Naive thymus-derived CD8-positive, alpha-beta T cell (primary cell): Measurements from ENCODE around the gene CDK12. TPM values are rescaled to one million over a fixed set of nuclear protein-coding genes. Genes with fewer than 3 reads are reported as not detected.

Source experiments
- ATAC-seq, 2 donors: fragments of 150-1000 bp; cut with Tn5 transposase in 1 of 2; sonication (Bioruptor Pico), chemical (Tn5 transposase) in 1 of 2; 1 replicate in 1 of 2; 2 replicates in 1 of 2; pipeline ENCODE4 v1.10.0; 2021; ENCODE audit warnings: mild to moderate bottlenecking in 2 of 2, moderate library complexity in 2 of 2
- POLR2A ChIA-PET: fragments of 350-600 bp; sonication (Branson Sonifier 250); formaldehyde crosslinking; loops from one replicate; lab custom pipeline; 2021; ENCODE audit warnings: antibody characterized with exemption; lab: Charles Lee
- DNase-seq, 10 donors: peaks; one replicate each; pipeline versions ENCODE4 v3.0.0 to v3.0.0-alpha.2; 2020 to 2022
- H3K27ac Mint-ChIP-seq, 10 donors: one replicate each; pipeline ENCODE4 v1.8.0; 2020 to 2022; ENCODE audit warnings: mild to moderate bottlenecking in 10 of 10, mixed read lengths in 10 of 10, moderate library complexity in 4 of 10, inconsistent platforms in 1 of 10
- H3K27me3 Mint-ChIP-seq, 5 donors: one replicate each; pipeline ENCODE4 v1.8.0; 2021 to 2022; ENCODE audit warnings: mixed read lengths in 5 of 5
- H3K36me3 Mint-ChIP-seq, 3 donors: one replicate each; pipeline ENCODE4 v1.8.0; 2020 to 2022; ENCODE audit warnings: mixed read lengths in 3 of 3, mild to moderate bottlenecking in 2 of 3, inconsistent platforms in 1 of 3
- H3K4me1 Mint-ChIP-seq, 4 donors: one replicate each; pipeline ENCODE4 v1.8.0; 2021 to 2022; ENCODE audit warnings: mixed read lengths in 4 of 4
- H3K4me3 Mint-ChIP-seq, 10 donors: one replicate each; pipeline ENCODE4 v1.8.0; 2020 to 2022; ENCODE audit warnings: mild to moderate bottlenecking in 10 of 10, mixed read lengths in 10 of 10, moderate library complexity in 6 of 10, inconsistent platforms in 1 of 10
- H3K9me3 Mint-ChIP-seq, 9 donors: one replicate each; pipeline ENCODE4 v1.8.0; 2020 to 2022; ENCODE audit warnings: mixed read lengths in 9 of 9, mild to moderate bottlenecking in 3 of 9, inconsistent platforms in 1 of 9, moderate library complexity in 1 of 9
- polyA plus RNA-seq, 3 donors: library from polyadenylated mRNA; unstranded; fragments of 300-500 nt; fragmentation: Illumina TruSeq; gene quantifications; one replicate each; pipeline ENCODE4 v1.2.3, GENCODE V29; 2021
- total RNA-seq, 8 experiments: library from RNA in 2 of 8; stranded (reverse) in 2 of 8; gene quantifications; one replicate each; pipeline ENCODE4 v1.2.3 and lab custom pipeline; 2021 to 2026

CDK12 gene
- total and polyA plus RNA-seq, 5 experiments from 2014 or later: 3.2 to 114 (median 7.1) TPM

DNA sequence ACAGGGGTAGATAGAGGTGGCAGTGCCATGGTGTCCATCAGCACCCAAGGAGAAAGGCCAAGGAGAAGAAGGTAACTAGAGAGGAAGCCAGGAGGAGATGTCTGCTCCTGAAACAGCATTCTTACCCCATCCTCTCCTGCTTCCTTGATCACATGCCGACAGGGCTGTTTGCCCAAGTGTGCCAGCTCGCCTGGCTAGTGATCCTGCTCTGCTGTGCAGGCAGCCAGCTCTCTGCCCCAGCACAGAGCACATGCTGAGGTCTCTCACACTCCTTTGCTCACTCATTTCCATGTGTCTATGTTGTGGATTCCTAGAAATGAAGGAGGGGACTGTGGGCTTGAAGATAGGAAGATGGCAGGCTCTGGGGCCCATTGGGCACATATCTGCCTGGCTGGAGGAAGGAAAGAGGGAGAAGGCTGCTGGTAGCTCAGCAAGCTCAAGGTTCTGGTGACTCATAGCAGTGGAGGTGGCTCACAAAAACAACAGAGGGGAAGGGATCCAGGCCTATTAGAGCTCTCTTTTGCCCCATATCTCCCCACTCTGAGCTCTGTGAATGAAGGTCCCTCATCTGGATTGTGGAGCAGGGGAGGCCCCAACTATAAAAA lies 92.2 kb downstream of the CDK12 start:
- no peaks in the 10 kb centered on the region for H3K9me3 Mint-ChIP-seq
- no peaks in the 10 kb centered on the region for H3K27me3 Mint-ChIP-seq
- no peak for DNase-seq
- POLR2A ChIA-PET: interaction anchor here (0.6 kb wide), 1 partner anchor 67 kb away, joined by 5 read pairs; no protein-coding TSS in a partner anchor
- peak overlapping the region in 1 of 10 donors; percentile 37 for H3K27ac Mint-ChIP-seq
- ATAC-seq: no peak
- H3K36me3 Mint-ChIP-seq: peaks cover 0 to 85% (median 30%) of the 10 kb centered on the region in 3 donors
- H3K4me3 Mint-ChIP-seq: no peak overlapping the region
- H3K4me1 Mint-ChIP-seq: peaks cover 0 to 26% (median 2%) of the 10 kb centered on the region in 4 donors

DNA sequence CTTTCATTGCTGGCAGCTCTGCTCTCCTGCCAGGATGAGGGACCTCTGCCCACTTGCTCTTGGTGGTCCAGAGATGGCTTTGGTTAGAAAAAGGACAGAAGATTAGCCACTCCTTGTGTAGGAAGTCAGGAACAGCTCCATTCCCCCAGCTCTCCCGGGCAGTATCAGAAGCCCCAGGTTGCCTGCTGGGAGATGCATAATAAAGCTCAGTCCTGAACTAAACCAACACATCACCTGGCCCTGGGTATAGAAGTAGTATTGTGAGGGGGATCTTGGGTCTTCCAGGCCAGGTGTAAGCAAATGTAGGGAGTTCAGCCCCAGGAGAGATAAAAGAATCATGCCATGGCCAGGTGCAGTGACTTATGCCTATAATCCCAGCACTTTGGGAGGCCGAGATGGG lies 94.1 kb downstream of the CDK12 start:
- Mint-ChIP-seq H3K4me3 (no peak overlapping the region), H3K36me3 (peaks cover 0 to 88% (median 34%) of the 10 kb centered on the region in 3 donors), H3K27me3 (no peaks in the 10 kb centered on the region), H3K4me1 (peaks cover 0 to 15% (median under 1%) of the 10 kb centered on the region in 4 donors), H3K27ac (no peak overlapping the region), H3K9me3 (no peaks in the 10 kb centered on the region)
- ATAC-seq (no peak), DNase-seq (no peak)
- POLR2A ChIA-PET: interaction anchor here (0.6 to 0.7 kb wide), 2 partner anchors 94 to 212 kb away, joined by 3 read pairs; partner anchors contain the start of gene CDK12

DNA sequence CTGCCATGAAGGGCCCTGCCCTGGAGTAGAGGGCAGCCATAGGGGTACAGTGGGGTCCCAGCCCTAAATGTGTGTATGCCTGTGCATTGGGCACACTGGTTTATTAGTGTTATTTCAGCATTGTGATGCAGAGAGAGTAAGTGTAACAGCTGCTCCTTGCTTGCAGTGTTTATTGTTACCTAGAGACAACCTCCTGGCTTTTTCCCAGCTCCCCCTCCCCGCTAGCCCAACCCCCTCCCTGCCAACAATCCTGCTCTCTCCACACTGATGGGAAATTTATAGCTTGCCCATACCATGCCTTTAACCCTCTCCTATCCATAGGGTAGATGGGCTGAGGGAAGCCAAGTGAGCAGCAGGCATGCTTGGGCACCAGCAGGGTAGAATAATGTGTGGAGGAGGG lies 95.1 kb downstream of the CDK12 start:
- DNase-seq (no peak), ATAC-seq (no peak)
- no peak overlapping the region for H3K4me3 Mint-ChIP-seq
- peaks cover 0 to 6% (median under 1%) of the 10 kb centered on the region in 4 donors for H3K4me1 Mint-ChIP-seq
- H3K9me3 Mint-ChIP-seq: no peaks in the 10 kb centered on the region
- POLR2A ChIA-PET: no interaction called here
- H3K27me3 Mint-ChIP-seq: no peaks in the 10 kb centered on the region
- H3K36me3 Mint-ChIP-seq: peaks cover 0 to 86% (median 34%) of the 10 kb centered on the region in 3 donors
- H3K27ac Mint-ChIP-seq: peak overlapping the region in 1 of 10 donors; percentile 31

DNA sequence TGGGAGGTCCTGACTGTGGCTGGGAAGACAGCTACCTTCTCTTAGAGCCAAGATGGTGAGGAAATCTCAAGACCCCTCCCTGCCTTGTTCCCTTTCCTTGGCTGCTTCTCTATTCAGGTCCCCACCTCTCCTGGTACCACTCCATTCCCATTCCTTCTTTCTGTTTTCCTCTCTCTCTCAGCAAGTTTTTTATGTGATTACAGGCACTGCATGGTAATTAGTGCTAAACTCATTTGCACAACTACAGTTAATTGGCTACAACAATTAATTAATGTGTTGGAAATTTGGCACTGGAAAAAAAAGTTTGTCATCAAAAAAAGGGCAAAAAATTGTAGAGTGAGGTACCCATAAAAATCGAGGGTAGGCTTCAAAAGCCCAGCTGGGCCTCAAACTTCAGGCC lies 101.1 kb downstream of the CDK12 start:
- Mint-ChIP-seq H3K27ac (peak overlapping the region in 2 of 10 donors; percentile 6 to 22), H3K4me3 (no peak overlapping the region), H3K9me3 (no peaks in the 10 kb centered on the region), H3K27me3 (no peaks in the 10 kb centered on the region), H3K36me3 (peaks cover 11 to 75% (median 38%) of the 10 kb centered on the region in 3 donors), H3K4me1 (no peaks in the 10 kb centered on the region)
- POLR2A ChIA-PET: no interaction called here
- DNase-seq: no peak
- ATAC-seq: no peak

DNA sequence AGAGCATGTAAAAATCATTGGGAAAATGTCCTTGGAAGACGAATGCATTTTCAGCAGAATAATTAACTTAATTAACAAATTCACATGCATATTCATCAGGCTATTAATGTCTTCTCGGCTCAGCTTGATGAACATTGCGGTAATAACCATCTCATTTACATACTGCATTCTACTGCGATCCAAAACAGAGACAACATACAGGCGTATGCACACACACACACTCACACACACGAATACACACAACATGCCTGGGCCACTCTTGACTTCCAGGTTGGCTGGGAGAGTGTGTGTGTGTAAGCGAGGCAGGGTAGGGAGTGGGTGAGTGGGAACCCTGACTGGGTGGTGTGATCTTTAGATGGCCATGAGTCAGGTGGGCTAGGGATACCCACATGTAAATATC lies 101.7 kb downstream of the CDK12 start:
- no peak overlapping the region for H3K27ac Mint-ChIP-seq
- no peaks in the 10 kb centered on the region for H3K27me3 Mint-ChIP-seq
- POLR2A ChIA-PET: interaction anchor here (0.6 to 1.5 kb wide), 2 partner anchors 11 to 41 kb away, joined by 3 read pairs; no protein-coding TSS in a partner anchor
- no peak for ATAC-seq
- H3K36me3 Mint-ChIP-seq: peaks cover 13 to 75% (median 35%) of the 10 kb centered on the region in 3 donors
- no peaks in the 10 kb centered on the region for H3K9me3 Mint-ChIP-seq
- no peak for DNase-seq
- H3K4me1 Mint-ChIP-seq: no peaks in the 10 kb centered on the region
- no peak overlapping the region for H3K4me3 Mint-ChIP-seq

DNA sequence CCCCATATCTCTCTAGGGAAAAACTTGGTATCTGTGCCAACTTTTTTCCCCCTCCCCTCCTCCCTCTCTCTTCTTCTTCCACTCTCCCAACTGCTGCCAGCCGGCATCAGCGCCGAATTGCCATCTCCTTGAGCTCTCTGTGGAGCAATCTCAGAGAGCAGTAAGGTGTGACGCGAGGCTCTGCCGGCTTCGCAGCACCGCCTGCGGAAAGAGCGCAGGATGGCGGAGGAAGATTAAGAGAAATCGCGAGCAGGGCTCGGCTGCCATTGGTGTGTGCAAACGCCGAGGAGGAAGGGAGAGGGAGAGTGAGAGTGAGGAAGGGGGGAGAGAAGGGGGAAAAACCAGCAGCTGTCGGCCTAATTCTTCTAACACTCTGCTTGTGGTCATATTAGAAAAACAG lies 102.2 kb downstream of the CDK12 start:
- ATAC-seq (no peak), DNase-seq (no peak)
- H3K36me3 Mint-ChIP-seq: peaks cover 13 to 75% (median 39%) of the 10 kb centered on the region in 3 donors
- H3K9me3 Mint-ChIP-seq: no peaks in the 10 kb centered on the region
- no peak overlapping the region for H3K4me3 Mint-ChIP-seq
- POLR2A ChIA-PET: interaction anchor here (0.6 to 1.5 kb wide), 2 partner anchors 11 to 41 kb away, joined by 3 read pairs; no protein-coding TSS in a partner anchor
- no peaks in the 10 kb centered on the region for H3K4me1 Mint-ChIP-seq
- H3K27ac Mint-ChIP-seq: peak overlapping the region in 1 of 10 donors; percentile 56
- no peaks in the 10 kb centered on the region for H3K27me3 Mint-ChIP-seq

DNA sequence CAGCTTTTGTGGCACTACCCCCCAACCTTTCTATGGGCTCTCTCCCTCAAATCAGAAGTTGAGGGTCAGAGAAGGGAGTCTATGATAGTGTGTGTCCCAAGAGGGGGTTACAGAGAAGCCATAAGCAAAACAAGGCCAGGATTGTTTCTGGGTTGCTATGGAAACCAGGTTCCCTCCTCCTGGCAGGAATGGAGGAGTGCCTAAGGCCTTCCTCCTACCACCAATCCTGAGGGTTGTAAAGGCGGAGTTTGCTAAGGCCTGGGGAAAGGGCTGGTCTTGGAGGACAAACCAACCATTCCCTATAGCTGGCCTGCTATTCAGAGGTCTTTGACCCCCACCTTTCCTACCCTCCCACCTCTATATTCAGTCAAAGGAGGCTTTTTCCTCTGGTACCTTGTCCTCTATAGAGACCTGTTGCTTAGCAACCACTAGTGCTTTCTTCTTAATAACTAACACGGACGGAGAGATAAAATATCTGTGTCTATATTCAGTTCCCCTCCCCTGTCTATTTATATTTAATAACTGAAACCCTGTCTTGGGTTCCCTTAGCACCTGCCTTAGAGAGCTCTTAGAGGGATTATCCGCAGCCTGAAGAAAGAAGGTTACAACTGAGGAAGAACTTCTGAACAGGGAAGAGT lies 103.0 kb downstream of the CDK12 start:
- Mint-ChIP-seq H3K9me3 (no peaks in the 10 kb centered on the region), H3K4me3 (no peak overlapping the region), H3K36me3 (peaks cover 13 to 75% (median 43%) of the 10 kb centered on the region in 3 donors), H3K27ac (no peak overlapping the region), H3K4me1 (no peaks in the 10 kb centered on the region), H3K27me3 (no peaks in the 10 kb centered on the region)
- POLR2A ChIA-PET: interaction anchor here (1.5 kb wide), 1 partner anchor 12 kb away, joined by 3 read pairs; no protein-coding TSS in a partner anchor
- ATAC-seq: no peak
- no peak for DNase-seq

DNA sequence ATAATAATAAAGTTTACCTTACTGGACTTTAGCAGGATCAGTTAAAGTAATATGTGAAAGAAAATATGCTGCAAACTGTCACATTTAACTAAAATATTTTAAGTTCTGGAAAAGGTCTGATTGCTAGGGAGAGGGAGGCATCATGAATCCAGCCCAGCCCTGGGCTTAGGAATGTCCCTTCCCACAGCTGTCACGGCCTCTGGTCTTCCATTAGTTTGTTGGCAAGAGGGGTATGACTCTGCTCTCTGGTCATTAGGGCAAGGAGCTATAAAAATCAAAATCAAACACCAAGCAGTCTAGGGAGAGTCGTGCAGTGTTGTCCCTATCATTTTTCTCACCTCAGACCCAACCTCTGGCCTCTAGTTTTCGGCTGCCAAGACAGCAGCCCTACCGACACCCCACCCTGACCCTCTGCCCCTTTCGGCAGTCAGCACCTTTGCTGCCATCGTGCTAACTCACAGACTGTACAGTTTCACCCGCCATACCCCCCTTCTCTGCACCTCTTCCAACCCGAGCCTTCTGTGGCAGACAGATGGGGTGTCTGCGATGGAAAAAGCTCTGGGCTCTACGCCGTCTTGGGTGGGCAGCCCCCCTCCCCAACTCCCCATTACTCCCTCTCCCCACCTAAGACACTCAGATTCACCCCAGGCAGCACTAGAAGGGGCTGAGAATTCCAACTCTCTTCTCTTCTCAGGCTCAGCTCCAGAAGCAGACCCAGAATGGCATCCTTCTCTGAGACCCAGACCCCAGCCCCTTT lies 105.0 kb downstream of the CDK12 start:
- POLR2A ChIA-PET: no interaction called here
- DNase-seq (no peak), ATAC-seq (no peak)
- peaks cover 22 to 72% (median 58%) of the 10 kb centered on the region in 3 donors for H3K36me3 Mint-ChIP-seq
- no peak overlapping the region for H3K27ac Mint-ChIP-seq
- H3K4me3 Mint-ChIP-seq: no peak overlapping the region
- H3K27me3 Mint-ChIP-seq: peaks cover 0 to 3% (median 0%) of the 10 kb centered on the region in 5 donors
- H3K9me3 Mint-ChIP-seq: peaks cover 2 to 12% (median 7%) of the 10 kb centered on the region in 9 donors
- peaks cover 0 to 2% (median 0%) of the 10 kb centered on the region in 4 donors for H3K4me1 Mint-ChIP-seq

DNA sequence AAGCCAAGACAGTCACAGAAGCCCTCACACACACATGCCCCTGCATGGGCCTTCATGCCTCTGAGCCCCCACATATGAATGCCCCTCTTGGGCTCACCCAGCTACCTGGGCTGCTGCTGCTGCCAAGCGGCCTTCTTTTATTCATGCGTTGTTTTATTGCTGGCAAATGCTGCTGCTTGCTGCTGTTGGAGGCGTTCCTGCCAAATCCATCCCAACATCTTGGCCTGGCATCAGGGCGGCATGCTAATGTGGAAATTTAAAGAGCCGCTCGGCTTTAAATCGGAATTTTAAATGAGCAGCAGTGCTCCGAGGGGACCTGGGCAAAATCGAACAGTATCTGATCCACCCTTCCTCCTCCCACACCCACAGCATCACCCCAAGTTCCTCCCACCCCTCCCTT lies 107.4 kb downstream of the CDK12 start:
- H3K4me3 Mint-ChIP-seq: no peak overlapping the region
- ATAC-seq: no peak
- DNase-seq: no peak
- POLR2A ChIA-PET: no interaction called here
- no peak overlapping the region for H3K27ac Mint-ChIP-seq
- peaks cover 3 to 20% (median 12%) of the 10 kb centered on the region in 9 donors for H3K9me3 Mint-ChIP-seq
- peaks cover 0 to 4% (median 2%) of the 10 kb centered on the region in 4 donors for H3K4me1 Mint-ChIP-seq
- H3K36me3 Mint-ChIP-seq: peaks cover 28 to 78% (median 61%) of the 10 kb centered on the region in 3 donors
- peaks cover 0 to 9% (median 6%) of the 10 kb centered on the region in 5 donors for H3K27me3 Mint-ChIP-seq

DNA sequence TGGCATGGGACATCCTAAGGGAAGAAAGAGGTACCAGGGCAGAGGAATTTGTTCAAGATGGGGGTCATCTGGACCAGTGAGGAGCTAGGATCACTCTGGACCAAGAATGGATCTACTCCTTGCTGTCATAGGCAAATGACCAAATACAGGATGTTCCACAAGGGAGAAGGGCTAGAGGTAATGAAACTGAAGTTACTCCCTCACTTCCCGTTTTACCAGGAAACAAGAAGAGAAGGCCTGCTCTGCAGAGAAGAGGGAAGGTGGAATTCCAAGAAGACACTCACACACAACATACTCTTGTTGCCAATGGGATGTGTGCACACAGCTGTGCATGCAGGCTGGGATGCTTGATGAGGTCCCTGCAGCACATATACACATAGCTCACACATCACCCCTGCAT lies 107.8 kb downstream of the CDK12 start:
- H3K27me3 Mint-ChIP-seq: peaks cover 2 to 11% (median 9%) of the 10 kb centered on the region in 5 donors
- peaks cover 28 to 74% (median 59%) of the 10 kb centered on the region in 3 donors for H3K36me3 Mint-ChIP-seq
- H3K9me3 Mint-ChIP-seq: peaks cover 3 to 20% (median 12%) of the 10 kb centered on the region in 9 donors
- DNase-seq (no peak), ATAC-seq (no peak)
- POLR2A ChIA-PET: no interaction called here
- H3K4me1 Mint-ChIP-seq: peaks cover 0 to 8% (median 5%) of the 10 kb centered on the region in 4 donors
- peak overlapping the region in 1 of 10 donors; percentile 11 for H3K4me3 Mint-ChIP-seq
- peak overlapping the region in 1 of 10 donors; percentile 59 for H3K27ac Mint-ChIP-seq

DNA sequence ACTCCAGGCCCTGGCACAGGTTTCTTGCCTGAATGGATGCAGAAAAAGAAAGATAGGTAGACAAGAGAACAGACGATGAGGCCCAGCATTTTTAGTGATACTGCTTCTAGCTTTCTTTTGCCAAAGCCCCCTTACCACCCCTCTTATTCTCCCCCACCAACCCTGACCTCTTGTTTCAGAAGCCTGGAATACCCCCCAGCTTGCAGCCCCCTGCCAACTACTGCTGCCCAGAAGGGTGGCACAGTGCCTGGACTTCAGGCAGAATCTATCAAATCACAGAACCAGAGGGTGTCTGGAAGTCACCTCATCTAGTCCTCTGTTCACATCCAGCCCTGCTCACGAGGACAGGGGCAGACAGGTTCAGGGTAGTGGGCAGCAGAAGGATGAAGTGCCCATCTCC lies 110.8 kb downstream of the CDK12 start:
- H3K4me1 Mint-ChIP-seq: peaks cover 0 to 8% (median 6%) of the 10 kb centered on the region in 4 donors
- H3K9me3 Mint-ChIP-seq: peaks cover 3 to 20% (median 12%) of the 10 kb centered on the region in 9 donors
- H3K27me3 Mint-ChIP-seq: peaks cover 2 to 15% (median 14%) of the 10 kb centered on the region in 5 donors
- DNase-seq (no peak), ATAC-seq (no peak)
- H3K27ac Mint-ChIP-seq: no peak overlapping the region
- POLR2A ChIA-PET: no interaction called here
- peak overlapping the region in 4 of 10 donors; percentile 8 to 41 (median 32) for H3K4me3 Mint-ChIP-seq
- H3K36me3 Mint-ChIP-seq: peaks cover 20 to 46% (median 42%) of the 10 kb centered on the region in 3 donors
